ENCODE measurements around the gene AFF4. TPM values are rescaled to one million over a fixed set of nuclear protein-coding genes. Genes with fewer than 3 reads are reported as not detected.

AFF4 gene
- total RNA-seq, 1 experiment from 2014 or later, result 38.6 TPM

GRCh38 chr5:132838516-132839282, 124.7 kb downstream of the AFF4 start:
- BruUV-seq (replicated peaks), result no TSS peak
- no peak for DNase-seq (ENCODE audit: low read depth, low spot score)
- Histone ChIP-seq H2AFZ (ENCODE audit: low read depth, low read length, poor library complexity, severe bottlenecking) (no peak overlapping the region), H3K4me1 (ENCODE audit: control insufficient read depth in 1 of 2, insufficient read depth in 2 of 2, low read length in 2 of 2) (0 out of 4 replicates have a peak, but pooled peaks cover 0 to 4% of the 10 kb centered on the region in 2 experiments), H3K9ac (ENCODE audit: low read length) (no peak overlapping the region), H3K27me3 (ENCODE audit: insufficient read depth, low read length) (no peaks in the 10 kb centered on the region), H3K9me2 (ENCODE audit: insufficient read depth) (no peaks in the 10 kb centered on the region), H3K9me3 (ENCODE audit: control insufficient read depth in 1 of 2, insufficient read depth in 1 of 2, low read depth in 1 of 2, low read length in 2 of 2) (no peaks in the 10 kb centered on the region), H3K4me2 (ENCODE audit: low read length) (no peak overlapping the region), H4K20me1 (ENCODE audit: insufficient read depth) (no peaks in the 10 kb centered on the region), H3K79me2 (ENCODE audit: insufficient read depth, low read length) (no peaks in the 10 kb centered on the region), H3K27ac (ENCODE audit: low read depth, low read length) (no peak overlapping the region), H3K4me3 (replicated peaks in 1 of 2; ENCODE audit: low read depth in 1 of 2, low read length in 2 of 2) (no peak overlapping the region), H3K36me3 (ENCODE audit: control insufficient read depth in 1 of 2, insufficient read depth in 2 of 2, low read length in 2 of 2) (no peaks in the 10 kb centered on the region)
- no peak for TF ChIP-seq CTCF (IDR thresholded peaks at IDR 0.05 in 2 of 3, conservative IDR thresholded peaks at IDR 0.05 in 1 of 3; ENCODE audit: borderline replicate concordance in 1 of 3, insufficient read depth in 1 of 3, low read depth in 2 of 3, low read length in 2 of 3)
- no peak for TF ChIP-seq REST (IDR thresholded peaks at IDR 0.05; ENCODE audit: low read depth)
- no peak for TF ChIP-seq MAX (IDR thresholded peaks at IDR 0.05)
- TF ChIP-seq POLR2A (IDR thresholded peaks at IDR 0.05; ENCODE audit: borderline replicate concordance, extremely low read depth, insufficient read depth, insufficient read length), result no peak
- TF ChIP-seq CEBPB (IDR thresholded peaks at IDR 0.05; ENCODE audit: low read depth), result no peak
- TF ChIP-seq EGR1 (IDR thresholded peaks at IDR 0.05; ENCODE audit: low read depth), result no peak
- TF ChIP-seq SRF (IDR thresholded peaks at IDR 0.05; ENCODE audit: low read depth), result no peak
- TF ChIP-seq JUND (IDR thresholded peaks at IDR 0.05), result no peak
- TF ChIP-seq TCF7L2 (IDR thresholded peaks at IDR 0.05; ENCODE audit: borderline replicate concordance, extremely low read depth, insufficient read depth, insufficient read length), result no peak
- TF ChIP-seq EZH2 (IDR thresholded peaks at IDR 0.05), result no peak
- no peak for TF ChIP-seq EZH2phosphoT487 (IDR thresholded peaks at IDR 0.05; ENCODE audit: borderline replicate concordance)
- TF ChIP-seq ZBTB33 (IDR thresholded peaks at IDR 0.05; ENCODE audit: extremely low read depth, insufficient replicate concordance, low read length), result no peak
- TF ChIP-seq POLR2AphosphoS5 (IDR thresholded peaks at IDR 0.05; ENCODE audit: low read depth, low read length), result no peak
- ChIA-PET POLR2A (no interaction called here), CTCF (no interaction called here), RAD21 (ENCODE audit: low non-redundant PET in 1 of 2, low total read pairs in 2 of 2, uncharacterized antibody in 2 of 2, unreplicated experiment in 2 of 2) (no interaction called here)
- intact Hi-C loops (cut with micrococcal nuclease), result no loop called here
- ATAC-seq, result no peak
